Measurements from ENCODE around the gene MMP24. TPM values are rescaled to one million over a fixed set of nuclear protein-coding genes. Genes with fewer than 3 reads are reported as not detected.

Gene MMP24
- total RNA-seq, 2 experiments from 2014 or later = not detected

- H3K27ac ChIP-seq (ENCODE audit: low read depth in 1 of 2, low read length in 2 of 2) = peak overlapping the region in 1 of 2 donors; percentile 17
- Mint-ChIP-seq H3K4me3 (no peak overlapping the region), H3K27ac (peak overlapping the region; percentile 73), H3K4me1 (ENCODE audit: low read depth) (peaks cover 32% of the 10 kb centered on the region), H3K27me3 (no peaks in the 10 kb centered on the region), H3K9me3 (no peaks in the 10 kb centered on the region), H3K36me3 (ENCODE audit: low read depth) (peaks cover 44% of the 10 kb centered on the region)
- peaks cover 50% of the 10 kb centered on the region for H3K36me3 ChIP-seq (ENCODE audit: insufficient read depth, low read length)
- no peak for TF ChIP-seq CTCF (IDR thresholded peaks at IDR 0.05)
- H3K27me3 ChIP-seq (ENCODE audit: control insufficient read depth in 1 of 2, insufficient read depth in 2 of 2, low read length in 2 of 2) = no peaks in the 10 kb centered on the region
- DNase-seq (no peak), ATAC-seq (ENCODE audit: poor library complexity) (no peak)
- ChIA-PET POLR2A (no interaction called here), CTCF (interaction anchor here (1.5 kb wide), 1 partner anchor 128 kb away, joined by 4 read pairs; no protein-coding TSS in a partner anchor)
- peaks cover 40% of the 10 kb centered on the region for H3K4me1 ChIP-seq (ENCODE audit: insufficient read depth, low read length)
- no peak overlapping the region for H3K4me3 ChIP-seq (ENCODE audit: low read length)
- intact Hi-C loops (cut with DNase I, micrococcal nuclease) = loop anchor here in 1 of 2 experiments (10.0 kb wide), 1 partner anchor 599 kb away; the partner anchor contains the start of gene PIGU
- no peaks in the 10 kb centered on the region for H3K9me3 ChIP-seq (ENCODE audit: control insufficient read depth in 1 of 2, insufficient read depth in 1 of 2, low read length in 2 of 2)
Measured at GRCh38 chr20:35273449-35274171, 47.1 kb downstream of the MMP24 start.

GRCh38 chr20:35274172-35275092 is 47.9 kb downstream of the MMP24 start:
- H3K4me3 Mint-ChIP-seq = no peak overlapping the region

More at GRCh38 chr20:35274172-35275092, 47.9 kb downstream of the MMP24 start:
- H3K9me3 ChIP-seq (ENCODE audit: control insufficient read depth in 1 of 2, insufficient read depth in 1 of 2, low read length in 2 of 2) = no peaks in the 10 kb centered on the region
- TF ChIP-seq CTCF (IDR thresholded peaks at IDR 0.05) = no peak
- Mint-ChIP-seq H3K27me3 (no peaks in the 10 kb centered on the region), H3K9me3 (no peaks in the 10 kb centered on the region), H3K36me3 (ENCODE audit: low read depth) (peaks cover 46% of the 10 kb centered on the region), H3K4me1 (ENCODE audit: low read depth) (peaks cover 32% of the 10 kb centered on the region), H3K27ac (no peak overlapping the region)
- ATAC-seq (ENCODE audit: poor library complexity) (no peak), DNase-seq (no peak)
- H3K27me3 ChIP-seq (ENCODE audit: control insufficient read depth in 1 of 2, insufficient read depth in 2 of 2, low read length in 2 of 2) = no peaks in the 10 kb centered on the region
- no peak overlapping the region for H3K4me3 ChIP-seq (ENCODE audit: low read length)
- ChIA-PET POLR2A (interaction anchor here (0.6 kb wide), 1 partner anchor 243 kb away, joined by 3 read pairs; no protein-coding TSS in a partner anchor), CTCF (interaction anchor here (1.2 to 1.3 kb wide), 2 partner anchors 15 to 29 kb away, joined by 3 to 4 read pairs; no protein-coding TSS in a partner anchor)
- H3K27ac ChIP-seq (ENCODE audit: low read depth in 1 of 2, low read length in 2 of 2) = no peak overlapping the region
- peaks cover 37% of the 10 kb centered on the region for H3K4me1 ChIP-seq (ENCODE audit: insufficient read depth, low read length)
- H3K36me3 ChIP-seq (ENCODE audit: insufficient read depth, low read length) = peaks cover 52% of the 10 kb centered on the region
- intact Hi-C loops (cut with DNase I, micrococcal nuclease) = loop anchor here in 1 of 2 experiments (5.0 to 10.0 kb wide), 6 partner anchors 127 to 972 kb away; partner anchors contain the start of genes AHCY, EDEM2, GGT7 and GSS

All from CD4-positive, alpha-beta T cell (primary cell).